K562 (cell line): Measurements from ENCODE around the gene VNN1. TPM values are rescaled to one million over a fixed set of nuclear protein-coding genes. Genes with fewer than 3 reads are reported as not detected.

Experiments
- ATAC-seq: fragments of 200-7000 bp; cut with Tn5 transposase; 3 replicates; pipeline ENCODE4 v1.9.1; 2020; ENCODE audit warnings: moderate library complexity
- BruUV-seq: library from RNA; stranded (reverse); fragments of 400-500 nt; replicated peaks from 2 replicates; lab custom pipeline; 2021; lab: Mats Ljungman, UMichigan
- CTCF ChIA-PET: fragments of 300-600 bp; formaldehyde crosslinking; extraction: SDS; loops from one replicate; lab custom pipeline; 2021; ENCODE audit warnings: low intra/inter-chr PET ratio; lab: Yijun Ruan, JAX
- POLR2A ChIA-PET: fragments of 300-600, 350-650 bp; sonication (Branson Sonifier 250); formaldehyde crosslinking; extraction: SDS; loops from one replicate; lab custom pipeline; 2021; ENCODE audit warnings: antibody characterized with exemption, inconsistent platforms; lab: Yijun Ruan, JAX
- DNase-seq, 4 experiments: peaks; one replicate each; pipeline versions ENCODE4 v3.0.0 to v3.0.0-alpha.2; 2011 to 2018; ENCODE audit warnings: low spot score in 3 of 4, mixed read lengths in 3 of 4; ENCODE audit errors: extremely low read depth in 1 of 4
- FAIRE-seq: peaks from 2 replicates; lab custom pipeline; 2011; peaks lifted over from hg19 to GRCh38; lab: Jason Lieb, UNC
- H2AFZ ChIP-seq: 2 replicates; pipeline ENCODE4 v1.6.0; 2011; ENCODE audit warnings: low read depth, low read length, control low read depth, inconsistent platforms
- H3K27ac ChIP-seq: fragments of 200-600 bp; 3 replicates; pipeline ENCODE4 v1.8.0; 2011; ENCODE audit warnings: low read depth, mild to moderate bottlenecking, control low read depth, inconsistent platforms, low read length, moderate library complexity, mixed read lengths; ENCODE audit errors: extremely low read depth
- H3K27me3 ChIP-seq, 2 experiments: fragments of 300-600 bp in 1 of 2; 2 replicates in 1 of 2; 3 replicates in 1 of 2; pipeline versions ENCODE4 v1.6.0 to v1.8.0; 2011; ENCODE audit warnings: inconsistent platforms in 2 of 2, low read length in 2 of 2, mild to moderate bottlenecking in 1 of 2, mixed read lengths in 1 of 2, moderate library complexity in 1 of 2; ENCODE audit not compliant: control insufficient read depth in 2 of 2, insufficient read depth in 2 of 2
- H3K36me3 ChIP-seq: fragments of 300-600 bp; 3 replicates; pipeline ENCODE4 v1.8.0; 2011; ENCODE audit warnings: mild to moderate bottlenecking, low read length, inconsistent platforms; ENCODE audit not compliant: control insufficient read depth, insufficient read depth
- H3K4me1 ChIP-seq, 2 experiments: fragments of 200-600 bp in 1 of 2; replicated peaks in 1 of 2; 2 replicates in 1 of 2; 3 replicates in 1 of 2; pipeline versions ENCODE4 v1.5.1 to v1.8.0; 2011; ENCODE audit warnings: inconsistent platforms in 2 of 2, low read length in 2 of 2, mild to moderate bottlenecking in 1 of 2, mixed read lengths in 1 of 2, moderate library complexity in 1 of 2; ENCODE audit not compliant: control insufficient read depth in 2 of 2, insufficient read depth in 2 of 2
- H3K4me2 ChIP-seq: 2 replicates; pipeline ENCODE4 v1.6.1; 2011; ENCODE audit warnings: low read length, control low read depth, inconsistent platforms, mixed read lengths; ENCODE audit not compliant: insufficient read depth
- H3K4me3 ChIP-seq: fragments of 200-600 bp; sonication (generic), shearing (Covaris generic); 2 replicates; pipeline ENCODE4 v1.5.1; 2016; ENCODE audit warnings: control low read depth, inconsistent platforms
- H3K79me2 ChIP-seq: fragments of 200-600 bp; 3 replicates; pipeline ENCODE4 v1.8.0; 2011; ENCODE audit warnings: low read length, inconsistent platforms; ENCODE audit not compliant: control insufficient read depth, insufficient read depth
- H3K9ac ChIP-seq, 2 experiments: 2 replicates each; pipeline versions ENCODE4 v1.6.0 to v1.6.1; 2011; ENCODE audit warnings: low read depth in 2 of 2, low read length in 2 of 2, control low read depth in 1 of 2, inconsistent platforms in 1 of 2, mild to moderate bottlenecking in 1 of 2, mixed read lengths in 1 of 2; ENCODE audit not compliant: insufficient read depth in 1 of 2
- H3K9me1 ChIP-seq: one replicate; pipeline ENCODE4 v1.6.0; 2011; ENCODE audit warnings: inconsistent platforms, mild to moderate bottlenecking, low read length, moderate library complexity; ENCODE audit not compliant: control insufficient read depth, insufficient read depth
- H3K9me3 ChIP-seq: replicated peaks from 2 replicates; pipeline ENCODE4 v1.5.1; 2011; ENCODE audit warnings: low read depth, low read length, inconsistent platforms; ENCODE audit not compliant: control insufficient read depth, insufficient read depth
- H4K20me1 ChIP-seq: replicated peaks from 2 replicates; pipeline ENCODE4 v1.6.1; 2011; ENCODE audit warnings: low read length, inconsistent platforms, mixed read lengths; ENCODE audit not compliant: control insufficient read depth, insufficient read depth
- KAT7 ChIP-seq: sonication (generic); formaldehyde crosslinking; IDR thresholded peaks from 2 replicates; pipeline ENCODE4 v1.8.0; 2022; ENCODE audit warnings: missing genetic modification reagents, mild to moderate bottlenecking, borderline replicate concordance
- MCM2 ChIP-seq: fragments of 450-650 bp; IDR thresholded peaks from 2 replicates; pipeline ENCODE4 v1.6.1; 2017; ENCODE audit warnings: low read depth, mild to moderate bottlenecking
- PHB ChIP-seq: fragments of 250-450 bp; sonication (Bioruptor Pico); IDR thresholded peaks from 2 replicates; pipeline ENCODE4 v1.5.0; 2021
- PRPF4 ChIP-seq: fragments of 200-400 bp; formaldehyde crosslinking; IDR thresholded peaks from one replicate; pipeline ENCODE4 v1.6.1; 2017; ENCODE audit warnings: low read length, low read depth, mild to moderate bottlenecking; ENCODE audit not compliant: insufficient read depth, poor library complexity, severe bottlenecking
- RBFOX2 ChIP-seq: fragments of 200-400 bp; formaldehyde crosslinking; IDR thresholded peaks from 2 replicates; pipeline ENCODE4 v1.6.1; 2017; ENCODE audit warnings: low read depth, mild to moderate bottlenecking, low read length, moderate library complexity
- RBM17 ChIP-seq: fragments of 200-400 bp; formaldehyde crosslinking; IDR thresholded peaks from 2 replicates; pipeline ENCODE4 v1.6.1; 2017; ENCODE audit warnings: low read depth, mild to moderate bottlenecking, low read length, borderline replicate concordance
- RNF2 ChIP-seq: sonication (generic); IDR thresholded peaks from 2 replicates; pipeline ENCODE4 v1.6.1; 2016
- SREBF1 ChIP-seq: fragments of 150-350 bp; IDR thresholded peaks from 2 replicates; pipeline ENCODE4 v1.6.1; 2014; ENCODE audit warnings: antibody characterized with exemption, low read depth, low read length, borderline replicate concordance
- VEZF1 ChIP-seq: fragments of 200-800 bp; sonication (Bioruptor generic); IDR thresholded peaks from 2 replicates; pipeline ENCODE4 v1.6.1; 2017; ENCODE audit warnings: missing genetic modification characterization, missing compliant biosample characterization
- ZBTB9 ChIP-seq: fragments of 450-650 bp; formaldehyde crosslinking; IDR thresholded peaks from 2 replicates; pipeline ENCODE4 v1.4.0; 2020; ENCODE audit warnings: mild to moderate bottlenecking, moderate library complexity
- ZFP91 ChIP-seq: sonication (generic); formaldehyde crosslinking; IDR thresholded peaks from 2 replicates; pipeline ENCODE4 v1.8.0; 2022; ENCODE audit warnings: mild to moderate bottlenecking, missing genetic modification reagents
- ZNF584 ChIP-seq: fragments of 200-800 bp; sonication (Bioruptor generic); IDR thresholded peaks from 2 replicates; pipeline ENCODE4 v1.6.1; 2016; ENCODE audit warnings: low read depth, mild to moderate bottlenecking, missing genetic modification characterization, missing compliant biosample characterization
- ZNF778 ChIP-seq: fragments of 450-650 bp; formaldehyde crosslinking; IDR thresholded peaks from 2 replicates; pipeline ENCODE4 v1.4.0; 2020; ENCODE audit warnings: mild to moderate bottlenecking, moderate library complexity
- WGBS: fragments of 100-300 bp; shearing (Covaris generic); methylation state at CpG from one replicate; pipeline ENCODE4 v1.1.6; 2016; ENCODE audit warnings: low coverage, mixed read lengths; ENCODE audit not compliant: insufficient coverage; ENCODE audit errors: missing lambda C conversion rate; 5-methylcytosine and 5-hydroxymethylcytosine counted together
- in situ Hi-C: fragments of 300-500 bp; cut with MboI; formaldehyde crosslinking; loops from 4 replicates; pipeline ENCODE4 v1.15.0; 2018; ENCODE audit warnings: inconsistent platforms, mixed read lengths
- intact Hi-C: fragments of 100-400 bp; cut with micrococcal nuclease; formaldehyde crosslinking; loops from 2 replicates; pipeline ENCODE4 v1.14.2; 2022
- polyA plus RNA-seq, 8 experiments: library from polyadenylated mRNA; depleted of rRNA in 4 of 8; stranded (reverse) in 5 of 8; unstranded in 3 of 8; fragments of >200 nt; fragmentation: Nextera tagmentation in 2 of 8; fragmentation: Illumina TruSeq in 1 of 8; extraction: Ambion mirVana in 2 of 8; extraction: Trizol in 1 of 8; gene quantifications; 2 replicates each; pipeline versions ENCODE4 v1.2.1 to v1.2.3, GENCODE V29; 2011 to 2014; ENCODE audit warnings: inconsistent platforms in 1 of 8, missing spikeins in 1 of 8
- total RNA-seq, 7 experiments: library from RNA; depleted of rRNA in 6 of 7; stranded (reverse); fragments of >200 nt in 6 of 7; fragmentation: Illumina TruSeq in 2 of 7; extraction: Trizol in 2 of 7; gene quantifications; 2 replicates each; pipeline versions ENCODE4 v1.2.1 to v1.2.3, GENCODE V29; 2011 to 2021; ENCODE audit warnings: low replicate concordance in 1 of 7

The VNN1 gene
- total and polyA plus RNA-seq, 9 of the 15 experiments (the other 6 are each of a cell fraction or from before 2014, with no cell fraction given): not detected

- TF ChIP-seq PRPF4 (no peak), RNF2 (no peak), RBM17 (no peak)
Observed at GRCh38 chr6:132687306-132687705, 26.5 kb downstream of the VNN1 start (continued).

GRCh38 chr6:132686531-132686930 lies 27.3 kb downstream of the VNN1 start:
- Histone ChIP-seq H3K9me3 (no peaks in the 10 kb centered on the region), H3K79me2 (no peaks in the 10 kb centered on the region), H3K4me1 (no peaks in the 10 kb centered on the region), H3K4me2 (no peak overlapping the region), H2AFZ (no peak overlapping the region), H3K27me3 (no peaks in the 10 kb centered on the region), H3K9me1 (no peaks in the 10 kb centered on the region), H4K20me1 (no peaks in the 10 kb centered on the region), H3K9ac (no peak overlapping the region), H3K36me3 (no peaks in the 10 kb centered on the region), H3K27ac (no peak overlapping the region), H3K4me3 (no peak overlapping the region)
- POLR2A ChIA-PET: no interaction called here
- ATAC-seq (no peak), DNase-seq (no peak), FAIRE-seq (no peak)
- in situ Hi-C loops: no loop called here
- no TSS peak for BruUV-seq
- CTCF ChIA-PET: no interaction called here
- 0% methylated on average over 3 of the region's 3 CpGs for WGBS
- no peak for TF ChIP-seq VEZF1
- TF ChIP-seq ZNF778: no peak
- no peak for TF ChIP-seq ZNF584 (CRISPR knock-in tag)
- TF ChIP-seq MCM2: no peak
- no peak for TF ChIP-seq KAT7
- no peak for TF ChIP-seq RBFOX2
- no peak for TF ChIP-seq ZBTB9 (CRISPR knock-in tag)
- no peak for TF ChIP-seq ZFP91 (CRISPR knock-in tag)
- no peak for TF ChIP-seq SREBF1
- TF ChIP-seq PHB (CRISPR knock-in tag): no peak
- intact Hi-C loops: no loop called here
